PFSK-1 (cell line): ENCODE measurements around the gene EXOC4.

Experiments used
- FOXP2 ChIP-seq: optimal IDR thresholded peaks from 2 replicates; pipeline ENCODE3; 2011; ENCODE audit warnings: borderline replicate concordance, control low read depth, inconsistent platforms; ENCODE audit not compliant: insufficient read depth; ENCODE audit errors: extremely low read length, extremely low read depth
- POLR2AphosphoS5 ChIP-seq: IDR thresholded peaks from 2 replicates; pipeline ENCODE4 v1.6.1; 2012; ENCODE audit warnings: low read depth, mild to moderate bottlenecking, control low read depth, low read length, moderate library complexity
- SIN3A ChIP-seq: IDR thresholded peaks from 2 replicates; pipeline ENCODE4 v1.6.1; 2012; ENCODE audit warnings: mild to moderate bottlenecking, low read length, moderate library complexity, borderline replicate concordance; ENCODE audit not compliant: insufficient read depth
- TAF1 ChIP-seq: IDR thresholded peaks from 2 replicates; pipeline ENCODE4 v1.6.1; 2012; ENCODE audit warnings: low read length, control low read depth, borderline replicate concordance; ENCODE audit not compliant: insufficient read depth
- TF ChIP-seq, protein P1 (sequence below), 2 experiments: IDR thresholded peaks; 2 replicates each; pipeline versions ENCODE4 v1.6.1 to v1.8.0; 2011 to 2012; ENCODE audit warnings: low read depth in 2 of 2, low read length in 2 of 2, control low read depth in 1 of 2, inconsistent platforms in 1 of 2, mild to moderate bottlenecking in 1 of 2, moderate library complexity in 1 of 2; ENCODE audit not compliant: insufficient read depth in 1 of 2

The EXOC4 gene

DNA sequence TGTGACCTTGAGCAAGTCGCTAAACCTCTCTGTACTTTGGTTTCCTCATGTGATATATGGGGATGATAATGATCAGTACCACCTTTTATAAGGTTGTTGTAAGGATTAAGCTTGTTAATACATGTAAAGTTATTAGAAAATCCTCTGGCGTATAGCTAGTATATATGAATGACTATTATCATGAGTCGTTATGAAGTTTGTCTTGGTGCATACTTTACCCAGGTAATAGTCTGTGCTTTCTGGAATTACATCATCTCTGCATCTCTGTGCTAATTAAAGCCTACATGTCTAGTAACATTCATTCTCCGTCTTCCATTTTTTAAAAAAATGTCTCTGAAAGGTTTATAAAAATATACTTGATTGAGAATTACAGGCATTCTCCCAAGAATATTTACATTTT lies 524.8 kb downstream of the EXOC4 start:
- TF ChIP-seq FOXP2 (no peak), POLR2AphosphoS5 (no peak), TAF1 (no peak), SIN3A (no peak)
- TF ChIP-seq, protein P1, sequence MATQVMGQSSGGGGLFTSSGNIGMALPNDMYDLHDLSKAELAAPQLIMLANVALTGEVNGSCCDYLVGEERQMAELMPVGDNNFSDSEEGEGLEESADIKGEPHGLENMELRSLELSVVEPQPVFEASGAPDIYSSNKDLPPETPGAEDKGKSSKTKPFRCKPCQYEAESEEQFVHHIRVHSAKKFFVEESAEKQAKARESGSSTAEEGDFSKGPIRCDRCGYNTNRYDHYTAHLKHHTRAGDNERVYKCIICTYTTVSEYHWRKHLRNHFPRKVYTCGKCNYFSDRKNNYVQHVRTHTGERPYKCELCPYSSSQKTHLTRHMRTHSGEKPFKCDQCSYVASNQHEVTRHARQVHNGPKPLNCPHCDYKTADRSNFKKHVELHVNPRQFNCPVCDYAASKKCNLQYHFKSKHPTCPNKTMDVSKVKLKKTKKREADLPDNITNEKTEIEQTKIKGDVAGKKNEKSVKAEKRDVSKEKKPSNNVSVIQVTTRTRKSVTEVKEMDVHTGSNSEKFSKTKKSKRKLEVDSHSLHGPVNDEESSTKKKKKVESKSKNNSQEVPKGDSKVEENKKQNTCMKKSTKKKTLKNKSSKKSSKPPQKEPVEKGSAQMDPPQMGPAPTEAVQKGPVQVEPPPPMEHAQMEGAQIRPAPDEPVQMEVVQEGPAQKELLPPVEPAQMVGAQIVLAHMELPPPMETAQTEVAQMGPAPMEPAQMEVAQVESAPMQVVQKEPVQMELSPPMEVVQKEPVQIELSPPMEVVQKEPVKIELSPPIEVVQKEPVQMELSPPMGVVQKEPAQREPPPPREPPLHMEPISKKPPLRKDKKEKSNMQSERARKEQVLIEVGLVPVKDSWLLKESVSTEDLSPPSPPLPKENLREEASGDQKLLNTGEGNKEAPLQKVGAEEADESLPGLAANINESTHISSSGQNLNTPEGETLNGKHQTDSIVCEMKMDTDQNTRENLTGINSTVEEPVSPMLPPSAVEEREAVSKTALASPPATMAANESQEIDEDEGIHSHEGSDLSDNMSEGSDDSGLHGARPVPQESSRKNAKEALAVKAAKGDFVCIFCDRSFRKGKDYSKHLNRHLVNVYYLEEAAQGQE (IDR thresholded peaks at IDR 0.05; ENCODE audit: insufficient read depth in 1 of 2, low read depth in 2 of 2, low read length in 2 of 2), result no peak

DNA sequence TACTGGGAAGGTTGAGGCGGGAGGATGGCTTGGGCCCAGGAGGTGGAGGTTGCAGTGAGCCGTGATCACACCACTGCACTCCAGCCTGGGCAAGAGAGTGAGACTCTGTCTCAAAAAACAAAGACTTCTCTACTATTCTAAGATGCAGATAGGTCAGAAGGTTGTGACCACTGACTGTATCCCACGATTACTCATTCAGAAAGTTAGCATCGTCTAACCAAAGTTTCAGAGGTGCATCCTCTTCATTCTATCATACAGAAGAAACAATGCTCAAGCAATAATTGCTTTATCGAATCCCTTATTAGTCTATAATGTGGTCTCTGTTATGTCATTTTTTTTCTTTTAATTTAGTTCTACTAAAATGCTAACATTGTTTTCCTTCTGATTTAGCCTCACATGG lies 525.6 kb downstream of the EXOC4 start:
- TF ChIP-seq SIN3A (no peak), FOXP2 (no peak)
- TF ChIP-seq, protein P1 (IDR thresholded peaks at IDR 0.05; ENCODE audit: insufficient read depth in 1 of 2, low read depth in 2 of 2, low read length in 2 of 2), result no peak

DNA sequence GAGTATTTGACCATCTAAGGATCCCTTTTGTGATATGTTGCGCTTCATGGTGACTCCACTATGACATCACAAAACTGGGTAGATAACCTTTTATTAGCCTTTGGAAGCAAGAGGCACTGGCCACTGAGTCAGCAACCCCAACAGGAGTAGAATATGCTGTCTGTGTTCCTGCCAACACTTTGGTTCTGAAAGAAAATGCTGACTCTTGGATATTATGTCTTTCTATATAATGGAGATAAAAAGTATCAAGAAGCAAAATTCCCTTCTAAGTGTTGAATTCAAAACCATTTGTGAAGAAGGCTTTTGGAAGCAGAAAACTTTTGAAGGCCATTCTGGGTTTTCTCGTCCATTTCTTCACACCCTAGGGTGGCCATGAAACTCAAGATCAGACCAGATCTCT lies 528.0 kb downstream of the EXOC4 start:
- TF ChIP-seq, protein P1 (IDR thresholded peaks at IDR 0.05; ENCODE audit: insufficient read depth in 1 of 2, low read depth in 2 of 2, low read length in 2 of 2), result no peak
- TF ChIP-seq TAF1 (no peak), SIN3A (no peak), FOXP2 (no peak), POLR2AphosphoS5 (no peak)

DNA sequence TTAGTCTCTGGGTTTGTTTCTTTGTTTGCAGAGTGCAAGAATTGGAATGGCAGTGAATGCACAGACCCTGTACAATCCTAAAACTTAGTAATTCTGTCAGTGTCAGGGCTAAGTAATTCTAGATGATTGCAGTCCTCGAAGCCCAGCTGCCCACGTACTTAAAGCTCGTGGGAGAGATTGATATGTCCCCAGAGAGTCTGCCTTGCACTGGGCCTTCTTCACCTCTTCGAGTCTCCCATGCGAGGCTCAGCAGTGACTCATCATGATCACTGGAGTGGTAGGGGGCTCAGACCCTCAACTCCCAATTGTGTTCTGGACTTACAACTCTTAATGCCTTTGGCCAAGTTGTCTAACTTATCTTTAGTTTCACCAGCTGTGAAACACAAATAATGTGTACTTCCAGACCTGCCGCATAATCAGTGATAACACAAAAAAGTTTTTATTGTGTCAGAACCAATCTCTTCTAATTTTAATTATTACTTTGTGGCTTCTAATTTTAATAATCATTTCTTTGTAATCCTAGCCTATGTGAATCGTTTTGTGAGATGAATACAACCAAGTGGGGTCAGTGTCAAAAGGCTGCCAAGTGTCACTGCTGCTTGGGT lies 528.7 kb downstream of the EXOC4 start:
- no peak for TF ChIP-seq SIN3A
- no peak for TF ChIP-seq TAF1
- TF ChIP-seq, protein P1 (IDR thresholded peaks at IDR 0.05; ENCODE audit: insufficient read depth in 1 of 2, low read depth in 2 of 2, low read length in 2 of 2), result no peak
- TF ChIP-seq FOXP2, result no peak
- TF ChIP-seq POLR2AphosphoS5, result no peak

DNA sequence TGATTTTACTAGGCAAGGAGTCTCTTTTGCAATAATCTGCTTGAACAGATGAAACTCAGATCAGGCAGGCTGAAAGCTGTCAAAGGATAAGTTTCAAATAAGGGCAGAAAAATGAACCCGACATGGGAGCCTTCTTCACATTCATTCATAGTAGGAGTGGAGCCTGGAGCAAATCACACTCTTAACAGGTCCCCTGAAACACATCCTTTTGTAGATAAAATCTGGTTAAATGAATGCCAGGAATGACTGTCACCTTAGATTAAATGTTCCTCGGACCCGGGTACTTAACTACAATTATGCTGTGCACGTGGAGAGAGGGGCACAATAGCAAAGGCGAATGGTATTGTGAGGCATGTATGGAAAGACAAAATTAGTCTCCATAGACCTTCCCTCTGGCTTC lies 529.6 kb downstream of the EXOC4 start:
- no peak for TF ChIP-seq FOXP2
- TF ChIP-seq POLR2AphosphoS5, result no peak
- TF ChIP-seq, protein P1 (IDR thresholded peaks at IDR 0.05; ENCODE audit: insufficient read depth in 1 of 2, low read depth in 2 of 2, low read length in 2 of 2), result no peak
- no peak for TF ChIP-seq SIN3A
- no peak for TF ChIP-seq TAF1
